Chondrocyte (in vitro differentiated cells): ENCODE measurements around the gene SLFNL1. TPM values are rescaled to one million over a fixed set of nuclear protein-coding genes. Genes with fewer than 3 reads are reported as not detected.

Experiments
- DNase-seq: peaks from one replicate; pipeline ENCODE4 v3.0.0; 2021; ENCODE audit warnings: mixed read lengths, low spot score
- H3K27ac Mint-ChIP-seq: one replicate; pipeline ENCODE4 v1.8.0; 2021; ENCODE audit warnings: mild to moderate bottlenecking, moderate library complexity, mixed read lengths; ENCODE audit not compliant: unreplicated experiment
- H3K27me3 Mint-ChIP-seq: 2 replicates; pipeline ENCODE4 v1.8.0; 2021; ENCODE audit warnings: low read depth, mixed read lengths
- H3K36me3 Mint-ChIP-seq: 2 replicates; pipeline ENCODE4 v1.8.0; 2021; ENCODE audit warnings: low read depth, mixed read lengths
- H3K4me1 Mint-ChIP-seq: 2 replicates; pipeline ENCODE4 v1.8.0; 2021; ENCODE audit warnings: low read depth, mild to moderate bottlenecking, mixed read lengths
- H3K4me3 Mint-ChIP-seq: one replicate; pipeline ENCODE4 v1.8.0; 2021; ENCODE audit warnings: mild to moderate bottlenecking, moderate library complexity, mixed read lengths; ENCODE audit not compliant: unreplicated experiment
- H3K9me3 Mint-ChIP-seq: 2 replicates; pipeline ENCODE4 v1.8.0; 2021; ENCODE audit warnings: low read depth, mixed read lengths
- CTCF ChIP-seq: fragments of 200-600 bp; sonication (generic); IDR thresholded peaks from 2 replicates; pipeline ENCODE4 v1.5.0; 2021; ENCODE audit warnings: antibody characterized with exemption, mild to moderate bottlenecking, moderate library complexity
- total RNA-seq: library from RNA; stranded (reverse); gene quantifications from 3 replicates; pipeline ENCODE4 v1.2.1, GENCODE V29; 2021

Gene SLFNL1
- total RNA-seq, 1 donor from 2014 or later = 0.25 TPM

- no peaks in the 10 kb centered on the region for H3K27me3 Mint-ChIP-seq
- H3K36me3 Mint-ChIP-seq = peaks cover 40% of the 10 kb centered on the region
- H3K4me1 Mint-ChIP-seq = no peaks in the 10 kb centered on the region
- no peak for DNase-seq
- H3K27ac Mint-ChIP-seq = no peak overlapping the region
- H3K9me3 Mint-ChIP-seq = no peaks in the 10 kb centered on the region
- no peak for TF ChIP-seq CTCF
- no peak overlapping the region for H3K4me3 Mint-ChIP-seq
Observed at GRCh38 chr1:41015281-41015896, 6.1 kb downstream of the SLFNL1 start.

- Mint-ChIP-seq H3K4me3 (no peak overlapping the region), H3K27ac (no peak overlapping the region), H3K9me3 (no peaks in the 10 kb centered on the region), H3K4me1 (no peaks in the 10 kb centered on the region), H3K27me3 (no peaks in the 10 kb centered on the region), H3K36me3 (peaks cover 41% of the 10 kb centered on the region)
- DNase-seq = no peak
- no peak for TF ChIP-seq CTCF
Observed at GRCh38 chr1:41014871-41015270, 6.7 kb downstream of the SLFNL1 start.

GRCh38 chr1:41013796-41014195 lies 7.7 kb downstream of the SLFNL1 start:
- H3K4me3 Mint-ChIP-seq = no peak overlapping the region
- H3K27me3 Mint-ChIP-seq = no peaks in the 10 kb centered on the region
- no peaks in the 10 kb centered on the region for H3K4me1 Mint-ChIP-seq
- H3K36me3 Mint-ChIP-seq = peaks cover 44% of the 10 kb centered on the region
- TF ChIP-seq CTCF = no peak
- no peak overlapping the region for H3K27ac Mint-ChIP-seq
- no peaks in the 10 kb centered on the region for H3K9me3 Mint-ChIP-seq
- no peak for DNase-seq

- no peak for DNase-seq
- Mint-ChIP-seq H3K27ac (no peak overlapping the region), H3K9me3 (no peaks in the 10 kb centered on the region), H3K36me3 (peaks cover 49% of the 10 kb centered on the region), H3K4me3 (no peak overlapping the region), H3K27me3 (no peaks in the 10 kb centered on the region), H3K4me1 (no peaks in the 10 kb centered on the region)
- no peak for TF ChIP-seq CTCF
Observed at GRCh38 chr1:41013024-41013423, 8.5 kb downstream of the SLFNL1 start.

GRCh38 chr1:41010345-41010744 lies 11.2 kb downstream of the SLFNL1 start:
- no peak for DNase-seq
- Mint-ChIP-seq H3K27me3 (no peaks in the 10 kb centered on the region), H3K4me3 (no peak overlapping the region), H3K9me3 (no peaks in the 10 kb centered on the region), H3K36me3 (peaks cover 64% of the 10 kb centered on the region), H3K27ac (no peak overlapping the region), H3K4me1 (no peaks in the 10 kb centered on the region)
- TF ChIP-seq CTCF = no peak
